Keratinocyte (primary cell): ENCODE results near the gene PGAM1.
"Not testable (repeated sequence)": the region's sequence is repeated elsewhere in the genome, so short reads cannot be mapped to it uniquely, and the experiment has no call there.

Source experiments
- EZH2 ChIP-seq: IDR thresholded peaks from one replicate; pipeline ENCODE4 v1.6.1; 2012; ENCODE audit warnings: inconsistent platforms, mild to moderate bottlenecking, low read length, moderate library complexity
- TF ChIP-seq, protein P1 (sequence below), 3 experiments: IDR thresholded peaks in 1 of 3; conservative IDR thresholded peaks in 1 of 3; optimal IDR thresholded peaks in 1 of 3; 2 replicates in 2 of 3; 3 replicates in 1 of 3; pipeline versions ENCODE3 to v1.5.1; 2011; ENCODE audit warnings: low read length in 3 of 3, mild to moderate bottlenecking in 3 of 3, moderate library complexity in 2 of 3, control low read depth in 1 of 3, inconsistent platforms in 1 of 3; ENCODE audit not compliant: insufficient read depth in 2 of 3; ENCODE audit errors: extremely low read depth in 1 of 3

DNA sequence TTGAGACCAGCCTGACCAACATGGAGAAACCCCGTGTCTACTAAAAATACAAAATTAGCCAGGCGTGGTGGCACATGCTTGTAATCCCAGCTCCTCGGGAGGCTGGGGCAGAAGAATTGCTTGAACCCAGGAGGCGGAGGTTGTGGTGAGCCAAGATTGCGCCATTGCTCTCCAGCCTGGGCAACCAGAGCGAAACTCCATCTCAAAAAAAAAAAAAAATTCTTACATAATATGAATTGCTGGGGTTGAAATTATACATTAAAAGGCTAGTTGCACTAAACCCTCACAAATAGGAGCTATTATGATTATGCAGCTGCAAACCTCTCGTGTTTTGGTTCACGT, 2.3 kb upstream of the PGAM1 start:
- TF ChIP-seq, protein P1, sequence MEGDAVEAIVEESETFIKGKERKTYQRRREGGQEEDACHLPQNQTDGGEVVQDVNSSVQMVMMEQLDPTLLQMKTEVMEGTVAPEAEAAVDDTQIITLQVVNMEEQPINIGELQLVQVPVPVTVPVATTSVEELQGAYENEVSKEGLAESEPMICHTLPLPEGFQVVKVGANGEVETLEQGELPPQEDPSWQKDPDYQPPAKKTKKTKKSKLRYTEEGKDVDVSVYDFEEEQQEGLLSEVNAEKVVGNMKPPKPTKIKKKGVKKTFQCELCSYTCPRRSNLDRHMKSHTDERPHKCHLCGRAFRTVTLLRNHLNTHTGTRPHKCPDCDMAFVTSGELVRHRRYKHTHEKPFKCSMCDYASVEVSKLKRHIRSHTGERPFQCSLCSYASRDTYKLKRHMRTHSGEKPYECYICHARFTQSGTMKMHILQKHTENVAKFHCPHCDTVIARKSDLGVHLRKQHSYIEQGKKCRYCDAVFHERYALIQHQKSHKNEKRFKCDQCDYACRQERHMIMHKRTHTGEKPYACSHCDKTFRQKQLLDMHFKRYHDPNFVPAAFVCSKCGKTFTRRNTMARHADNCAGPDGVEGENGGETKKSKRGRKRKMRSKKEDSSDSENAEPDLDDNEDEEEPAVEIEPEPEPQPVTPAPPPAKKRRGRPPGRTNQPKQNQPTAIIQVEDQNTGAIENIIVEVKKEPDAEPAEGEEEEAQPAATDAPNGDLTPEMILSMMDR (optimal IDR thresholded peaks at IDR 0.05 in 1 of 3, IDR thresholded peaks at IDR 0.05 in 1 of 3, conservative IDR thresholded peaks at IDR 0.05 in 1 of 3; ENCODE audit: extremely low read depth in 1 of 3, insufficient read depth in 2 of 3, low read length in 3 of 3): not testable (repeated sequence)
- TF ChIP-seq EZH2: not testable (repeated sequence)
